Fibroblast of pulmonary artery (primary cell): ENCODE data around the gene ASPDH.

Experiments
- DNase-seq: peaks from one replicate; pipeline ENCODE4 v3.0.0-alpha.2; 2010; ENCODE audit warnings: low read depth
- H3K4me3 ChIP-seq: replicated peaks from 2 replicates; pipeline ENCODE4 v1.5.1; 2011; ENCODE audit warnings: low read depth, mild to moderate bottlenecking, control low read depth, low read length, moderate library complexity
- TF ChIP-seq, protein P1 (sequence below): IDR thresholded peaks from 2 replicates; pipeline ENCODE4 v1.5.1; 2011; ENCODE audit warnings: mild to moderate bottlenecking, control low read depth, low read length, inconsistent platforms; ENCODE audit errors: missing control alignments

ASPDH gene

DNA sequence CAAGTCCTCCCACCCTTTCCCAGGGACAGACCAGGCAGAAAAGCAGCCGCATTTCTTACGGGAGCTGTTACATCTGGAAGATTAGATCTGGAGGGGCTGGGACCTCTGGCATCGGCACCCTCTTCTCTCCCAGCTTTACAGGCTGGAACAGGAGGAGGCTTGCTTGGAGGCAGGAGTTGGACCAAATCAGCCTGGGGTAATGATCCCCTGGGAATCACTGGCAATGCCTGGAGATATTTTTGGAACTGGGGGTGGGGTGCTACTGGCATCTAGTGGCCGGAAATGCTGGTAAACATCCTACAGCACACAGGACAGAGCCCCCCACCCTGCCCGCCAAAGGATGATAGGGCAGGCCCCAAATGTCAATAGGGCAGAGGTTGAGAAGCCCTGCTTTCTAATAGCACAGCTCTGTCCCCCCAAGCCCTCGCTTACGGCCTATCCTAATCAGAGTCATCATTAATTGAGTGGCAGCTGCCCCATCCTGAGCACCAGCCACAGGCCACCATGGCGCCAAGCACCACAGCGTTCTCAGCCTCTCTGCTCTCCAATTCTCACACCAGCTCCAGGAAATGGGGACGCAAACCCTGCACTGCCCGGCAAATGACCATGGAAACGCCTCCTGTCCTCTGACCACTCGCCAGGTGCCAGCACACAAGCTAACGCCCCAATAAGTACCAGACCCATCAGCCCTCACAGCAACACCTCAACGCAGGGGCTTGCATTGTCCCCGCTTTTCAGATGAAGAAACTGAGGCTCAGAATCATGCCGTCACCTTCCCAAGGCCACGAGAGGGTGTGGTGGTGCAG, 33.9 kb upstream of the ASPDH start:
- no peak overlapping the region for H3K4me3 ChIP-seq
- TF ChIP-seq, protein P1, sequence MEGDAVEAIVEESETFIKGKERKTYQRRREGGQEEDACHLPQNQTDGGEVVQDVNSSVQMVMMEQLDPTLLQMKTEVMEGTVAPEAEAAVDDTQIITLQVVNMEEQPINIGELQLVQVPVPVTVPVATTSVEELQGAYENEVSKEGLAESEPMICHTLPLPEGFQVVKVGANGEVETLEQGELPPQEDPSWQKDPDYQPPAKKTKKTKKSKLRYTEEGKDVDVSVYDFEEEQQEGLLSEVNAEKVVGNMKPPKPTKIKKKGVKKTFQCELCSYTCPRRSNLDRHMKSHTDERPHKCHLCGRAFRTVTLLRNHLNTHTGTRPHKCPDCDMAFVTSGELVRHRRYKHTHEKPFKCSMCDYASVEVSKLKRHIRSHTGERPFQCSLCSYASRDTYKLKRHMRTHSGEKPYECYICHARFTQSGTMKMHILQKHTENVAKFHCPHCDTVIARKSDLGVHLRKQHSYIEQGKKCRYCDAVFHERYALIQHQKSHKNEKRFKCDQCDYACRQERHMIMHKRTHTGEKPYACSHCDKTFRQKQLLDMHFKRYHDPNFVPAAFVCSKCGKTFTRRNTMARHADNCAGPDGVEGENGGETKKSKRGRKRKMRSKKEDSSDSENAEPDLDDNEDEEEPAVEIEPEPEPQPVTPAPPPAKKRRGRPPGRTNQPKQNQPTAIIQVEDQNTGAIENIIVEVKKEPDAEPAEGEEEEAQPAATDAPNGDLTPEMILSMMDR: no peak
- DNase-seq: no peak

GRCh38 chr19:50546527-50547221, 33.0 kb upstream of the ASPDH start:
- TF ChIP-seq, protein P1: no peak
- no peak for DNase-seq
- no peak overlapping the region for H3K4me3 ChIP-seq

DNA sequence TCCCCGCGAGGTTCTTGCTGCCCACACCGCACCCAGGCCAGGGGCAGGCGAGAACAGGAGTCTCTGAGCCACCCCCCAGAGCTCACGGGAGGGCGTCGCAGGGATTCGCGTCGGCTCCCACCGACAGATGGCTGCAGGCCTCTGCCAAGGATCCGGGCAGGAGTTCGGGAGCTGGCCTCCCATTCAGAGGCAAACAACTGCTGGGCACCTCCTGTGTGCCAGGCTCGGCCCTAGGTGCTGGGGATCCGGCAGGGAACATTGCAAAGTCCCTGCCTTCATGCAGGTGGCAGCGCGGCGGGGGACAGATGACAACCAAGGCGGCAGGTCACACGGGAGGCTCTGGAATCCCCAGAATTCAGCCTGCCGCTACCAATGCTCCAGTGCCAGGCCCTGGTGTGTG, 29.2 kb upstream of the ASPDH start:
- DNase-seq: no peak
- TF ChIP-seq, protein P1: no peak
- H3K4me3 ChIP-seq: no peak overlapping the region

DNA sequence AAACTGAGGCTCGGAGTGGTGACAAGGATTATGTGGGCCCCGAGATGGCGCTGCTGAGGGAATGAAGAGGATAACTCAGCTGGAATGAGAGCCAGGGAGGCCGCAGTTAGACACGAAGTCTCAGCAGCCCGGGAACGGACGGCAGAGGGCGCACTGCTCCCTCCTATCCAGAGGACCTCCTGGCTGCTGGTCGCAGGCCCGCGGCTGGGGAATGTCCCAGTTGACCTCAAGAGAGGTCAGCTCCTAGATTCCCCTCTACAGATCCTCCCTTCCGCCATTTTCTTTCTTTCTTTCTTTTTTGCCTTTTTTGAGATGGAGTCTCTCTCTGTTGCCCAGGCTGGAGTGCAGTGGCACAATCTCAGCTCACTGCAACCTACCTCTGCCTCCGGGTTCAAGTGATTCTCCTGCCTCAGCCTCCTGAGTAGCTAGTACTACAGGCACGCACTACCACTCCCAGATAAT, 24.1 kb upstream of the ASPDH start:
- H3K4me3 ChIP-seq: no peak overlapping the region
- TF ChIP-seq, protein P1: peak; percentile 86
- DNase-seq: peak; percentile 86

DNA sequence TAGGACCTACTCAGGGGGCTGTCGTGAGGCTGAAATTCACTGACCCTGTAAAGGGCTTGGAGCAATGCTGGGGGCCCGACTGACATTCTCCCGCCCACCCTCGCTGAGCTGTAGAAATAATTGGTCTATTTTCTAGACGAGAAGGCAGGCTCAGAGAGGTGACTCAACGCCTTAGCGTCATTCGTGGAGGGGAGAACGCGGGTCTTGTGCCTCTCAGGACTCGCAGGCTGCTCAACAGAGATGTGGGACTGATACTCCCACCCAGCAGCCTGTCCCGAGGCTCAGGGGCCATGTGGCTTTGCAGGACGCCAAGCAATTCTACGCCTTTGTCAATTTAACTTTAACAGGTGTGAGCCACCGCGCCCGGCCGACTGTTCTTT, 23.6 kb upstream of the ASPDH start:
- TF ChIP-seq, protein P1: no peak
- no peak for DNase-seq
- H3K4me3 ChIP-seq: no peak overlapping the region

DNA sequence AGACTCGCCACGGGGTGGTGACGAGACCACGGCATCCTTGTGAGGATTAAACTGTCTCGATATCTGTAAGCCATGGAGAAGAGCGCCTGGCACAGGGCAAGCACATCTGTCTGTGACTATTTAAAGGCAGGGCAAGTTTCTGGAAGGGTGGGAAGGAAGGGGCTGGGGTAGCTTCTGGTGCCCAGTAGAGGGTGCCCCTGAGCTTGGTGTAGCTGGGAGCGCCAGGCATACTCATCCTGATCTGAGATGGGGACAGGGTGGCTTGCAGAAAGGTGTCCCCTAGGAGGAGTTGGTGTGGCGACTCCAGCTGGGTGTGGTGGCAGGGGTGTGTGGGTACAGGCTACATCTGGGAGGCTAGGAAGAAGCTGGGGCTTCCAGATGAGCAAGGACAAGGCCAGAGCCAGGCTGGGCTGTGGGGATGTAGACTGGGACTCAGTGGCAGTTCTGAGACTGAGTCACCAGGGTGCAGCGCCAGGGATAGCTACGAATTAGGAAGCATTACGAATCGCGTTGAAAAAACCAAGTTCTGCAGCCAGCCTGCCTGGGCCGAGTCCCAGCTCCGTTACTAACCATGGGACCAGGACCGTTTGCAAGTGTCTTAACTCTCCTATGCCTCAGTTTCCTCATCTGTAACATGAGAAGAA, 23.1 kb upstream of the ASPDH start:
- no peak overlapping the region for H3K4me3 ChIP-seq
- TF ChIP-seq, protein P1: no peak
- no peak for DNase-seq
